Hypothalamus (tissue), 51 donors: Measurements from ENCODE around the gene LRMDA.
"Not testable (repeated sequence)": the region's sequence is repeated elsewhere in the genome, so short reads cannot be mapped to it uniquely, and the experiment has no call there.

Source experiments
- DNase-seq, 51 donors: peaks; one replicate each; lab custom pipeline; 2025; lab: John Stamatoyannopoulos, UW

Gene LRMDA

DNA sequence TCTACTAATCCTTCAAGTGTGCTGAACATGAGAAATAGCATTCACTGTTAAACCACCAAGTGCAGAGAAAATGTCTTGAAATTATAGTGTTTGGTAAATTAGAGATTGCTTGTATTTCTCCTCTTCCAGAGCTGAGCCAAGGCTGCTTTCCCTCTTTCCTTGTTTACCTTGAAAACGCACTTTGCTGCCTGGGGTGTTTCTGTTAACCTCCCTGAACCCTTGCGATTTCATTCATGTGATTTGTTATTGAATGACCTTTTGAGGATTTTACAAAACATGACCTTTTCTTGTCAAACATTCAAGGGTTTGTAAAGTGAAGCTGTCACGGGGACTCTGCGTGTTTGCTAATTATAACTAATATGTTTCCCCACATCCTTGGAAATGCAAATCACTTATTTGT, 169.4 kb downstream of the LRMDA start:
- no peak for DNase-seq

DNA sequence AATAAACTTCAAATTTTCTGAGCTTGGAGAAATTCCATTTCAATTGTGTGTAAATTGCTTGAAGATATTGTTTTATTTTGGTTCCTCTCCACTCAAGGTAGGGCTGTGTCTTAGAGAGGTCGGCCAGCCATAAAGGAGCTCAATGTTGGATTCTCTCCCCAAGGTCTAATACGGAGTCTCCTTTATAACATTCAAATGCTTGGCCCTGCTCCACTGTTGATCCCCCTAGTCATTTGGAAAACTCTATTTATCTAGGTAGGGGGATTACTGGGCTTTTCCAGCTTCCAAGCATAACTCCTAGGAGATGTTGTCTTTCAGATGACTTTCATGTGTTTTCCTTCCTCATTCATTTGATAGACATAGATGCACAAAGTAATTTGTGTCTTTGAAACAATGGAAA, 170.9 kb downstream of the LRMDA start:
- no peak for DNase-seq

DNA sequence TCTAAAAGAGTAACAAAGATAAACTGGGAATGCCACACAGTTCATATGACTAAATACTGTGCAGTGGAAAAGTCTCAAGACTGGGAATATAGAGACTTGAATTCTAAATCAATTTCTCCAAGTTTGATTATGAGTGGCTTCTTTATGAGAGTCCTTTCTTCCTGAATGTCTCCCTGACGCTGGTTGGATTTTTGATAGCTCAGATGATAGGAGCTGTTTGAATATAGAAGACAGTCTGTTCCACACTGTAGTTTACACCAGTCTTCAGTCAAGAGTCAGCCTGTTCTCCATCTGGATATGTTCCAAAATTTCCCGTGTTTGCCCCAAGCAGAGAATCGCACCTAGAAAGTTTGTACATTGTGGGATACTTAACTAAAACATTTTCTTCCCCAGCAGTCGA, 173.7 kb downstream of the LRMDA start:
- DNase-seq: no peak

DNA sequence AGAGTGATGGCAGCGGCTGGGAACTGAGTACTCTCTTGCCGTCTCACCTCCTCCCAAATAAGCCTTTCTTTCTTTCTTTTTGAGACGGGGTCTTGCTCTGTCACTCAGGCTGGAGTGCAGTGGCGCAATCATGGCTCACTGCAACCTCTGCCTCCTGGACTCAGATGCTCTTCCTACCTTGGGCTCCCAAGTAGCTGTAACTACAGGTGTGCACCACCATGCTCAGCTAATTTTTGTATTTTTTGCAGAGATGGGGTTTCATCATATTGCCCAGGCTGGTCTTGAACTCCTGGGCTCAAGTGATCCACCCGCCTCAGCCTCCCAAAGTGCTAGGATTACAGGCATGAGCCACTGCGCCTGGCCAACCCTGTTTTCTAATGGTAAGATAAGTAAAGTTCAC, 174.4 kb downstream of the LRMDA start:
- not testable (repeated sequence) for DNase-seq

DNA sequence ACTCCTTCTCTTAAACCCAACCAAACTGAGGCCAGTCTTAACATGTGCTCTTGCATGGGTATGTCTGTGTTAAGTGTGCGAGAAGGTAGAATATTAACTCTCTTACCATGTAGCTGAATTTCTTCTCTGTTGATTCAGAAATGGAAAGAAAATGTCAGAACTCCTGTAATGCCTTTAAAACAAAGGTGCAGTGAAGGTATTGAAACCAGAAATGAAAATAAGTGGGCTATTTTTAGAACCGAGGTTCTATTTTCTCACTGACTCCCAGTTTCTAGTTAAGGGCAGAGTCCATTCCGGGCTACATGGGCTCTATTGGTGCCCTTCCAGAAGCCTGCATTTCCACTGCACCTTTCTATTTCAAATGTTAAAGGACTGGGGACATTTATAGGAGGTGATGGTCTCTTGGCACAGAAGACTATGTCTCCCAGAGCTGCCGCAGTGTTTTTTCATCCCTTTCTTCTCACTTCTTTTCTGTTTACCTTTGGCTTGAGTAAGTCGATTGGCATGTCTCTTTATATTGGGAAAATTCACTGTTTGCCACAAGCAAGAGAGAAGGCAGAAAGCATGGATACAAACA, 174.9 kb downstream of the LRMDA start:
- no peak for DNase-seq

DNA sequence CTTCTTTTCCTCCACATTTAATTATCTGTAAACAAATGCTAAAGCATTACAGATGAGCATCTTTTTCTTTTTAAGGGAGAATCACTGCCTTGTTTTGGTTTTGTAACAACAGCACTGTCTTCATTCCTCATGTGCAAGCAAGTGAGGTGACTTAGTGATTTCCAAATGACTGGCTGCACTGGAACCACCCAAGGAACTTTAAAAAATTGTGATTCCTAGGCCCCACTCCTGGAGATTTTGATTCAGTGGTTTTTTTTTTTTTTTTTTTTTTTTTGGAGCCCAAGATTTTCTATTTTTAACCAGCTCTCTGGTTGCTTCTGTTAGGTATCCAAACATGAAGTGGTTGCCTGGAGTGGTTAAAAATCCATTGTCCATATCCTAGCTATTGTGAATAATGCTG, 176.2 kb downstream of the LRMDA start:
- DNase-seq: no peak

DNA sequence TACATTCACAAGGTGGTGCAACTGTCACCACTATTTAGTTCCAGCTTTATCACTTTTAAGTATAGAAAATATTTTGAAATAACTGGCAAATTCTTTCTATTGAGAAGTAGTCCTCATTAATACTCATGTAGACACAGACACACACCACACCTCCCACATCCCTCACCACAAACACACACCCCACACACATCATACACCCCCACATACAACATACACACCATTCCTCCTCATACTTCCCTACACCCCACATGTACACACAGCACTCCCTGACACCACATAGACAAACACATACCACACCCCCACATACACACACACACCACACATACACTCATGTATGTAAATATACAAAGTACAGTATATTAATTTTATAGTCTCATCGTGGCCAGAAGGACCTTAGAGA, 178.8 kb downstream of the LRMDA start:
- DNase-seq: no peak

DNA sequence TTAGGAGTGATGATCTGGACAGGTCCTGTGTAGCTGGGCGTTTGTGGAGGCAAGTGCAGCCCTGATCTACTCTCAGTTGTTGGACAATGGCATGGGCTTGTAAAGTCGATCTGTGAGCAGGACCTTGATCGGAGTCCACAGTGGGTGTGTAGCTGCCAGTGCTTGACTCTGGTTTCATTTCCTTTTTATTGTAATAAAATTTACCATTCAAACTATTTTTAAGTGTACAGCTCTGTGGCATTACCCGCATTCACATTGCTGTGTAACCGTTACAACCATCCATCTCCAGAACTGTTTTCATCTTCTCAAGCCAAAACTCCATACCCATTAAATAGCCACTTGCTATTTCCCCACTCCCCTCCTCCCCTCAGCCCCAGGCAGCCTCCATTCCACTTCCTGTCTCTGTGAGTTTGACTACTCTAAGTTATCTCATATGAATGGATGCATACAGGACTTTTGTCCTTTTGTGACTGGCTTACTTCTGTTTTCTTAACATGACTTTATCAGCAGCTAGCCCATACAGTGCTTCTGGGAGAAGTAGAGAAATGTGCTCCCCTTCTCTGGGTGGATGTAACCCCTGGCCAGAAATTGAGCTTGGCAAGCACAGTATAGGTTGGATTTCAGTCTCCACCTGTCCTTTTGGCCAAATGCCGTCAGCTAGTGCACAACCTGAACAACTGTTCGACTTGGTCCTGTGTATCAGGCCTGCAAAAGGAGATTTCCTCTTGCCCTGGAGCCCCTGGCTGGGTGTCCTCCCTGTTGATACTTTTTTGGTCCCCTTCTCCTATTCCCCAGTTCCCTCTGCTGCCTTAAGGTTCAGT, 180.0 kb downstream of the LRMDA start:
- DNase-seq: no peak

DNA sequence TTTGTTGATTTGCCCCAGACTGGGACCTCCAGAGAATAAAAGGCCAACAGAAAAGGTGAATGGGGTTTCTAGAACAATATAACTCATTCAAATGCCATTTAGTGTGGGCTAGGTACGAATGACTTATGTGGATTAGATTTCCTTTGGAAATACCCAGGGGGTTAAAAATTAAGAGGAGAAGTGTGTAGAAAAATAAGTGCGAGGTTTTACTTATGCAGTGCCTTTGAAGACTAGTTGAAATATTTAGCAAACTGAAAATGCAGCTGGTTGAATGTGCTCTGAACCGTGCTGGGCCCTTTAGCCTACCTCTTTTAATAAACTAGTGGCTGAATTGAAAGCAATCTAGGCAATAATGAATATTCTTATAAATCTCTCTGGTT, 180.6 kb downstream of the LRMDA start:
- no peak for DNase-seq

DNA sequence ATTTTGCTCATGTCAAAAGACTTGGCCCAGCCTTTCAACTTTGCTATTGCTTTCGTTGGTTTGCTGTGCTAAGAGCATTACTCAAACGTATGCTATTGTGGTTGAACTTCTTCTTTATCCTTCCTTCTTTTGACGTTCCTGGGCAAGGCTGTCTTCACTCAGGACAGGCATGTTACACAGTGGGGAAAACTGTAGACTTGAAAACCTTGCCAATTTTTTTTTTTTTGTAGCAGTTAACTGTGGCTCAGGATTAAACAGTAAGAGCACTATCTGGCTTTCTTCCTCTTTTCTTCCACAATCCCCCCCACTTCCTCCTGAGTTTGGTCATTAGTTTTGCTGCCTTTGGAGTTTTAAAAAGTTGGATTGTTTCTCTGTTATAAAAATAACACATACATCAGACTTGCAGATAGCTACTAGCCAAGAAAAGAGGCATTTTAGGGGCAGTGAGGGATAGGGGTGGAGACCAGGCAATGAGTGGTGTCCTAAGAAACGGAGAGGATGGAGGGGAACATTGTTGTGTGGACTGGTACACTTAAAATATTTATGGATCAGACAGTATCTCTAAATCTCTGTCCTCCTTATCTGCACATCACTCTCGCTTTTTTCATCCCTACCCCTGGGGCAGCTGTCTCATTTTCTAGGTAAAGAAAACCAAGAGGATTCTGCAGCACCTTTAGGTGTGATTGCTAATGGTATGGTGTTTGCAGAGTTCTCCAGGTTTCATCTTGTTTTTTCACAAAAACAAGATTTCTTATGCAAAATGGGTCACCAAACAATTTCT, 181.7 kb downstream of the LRMDA start:
- peak in 1 of 51 donors; percentile 13 for DNase-seq

DNA sequence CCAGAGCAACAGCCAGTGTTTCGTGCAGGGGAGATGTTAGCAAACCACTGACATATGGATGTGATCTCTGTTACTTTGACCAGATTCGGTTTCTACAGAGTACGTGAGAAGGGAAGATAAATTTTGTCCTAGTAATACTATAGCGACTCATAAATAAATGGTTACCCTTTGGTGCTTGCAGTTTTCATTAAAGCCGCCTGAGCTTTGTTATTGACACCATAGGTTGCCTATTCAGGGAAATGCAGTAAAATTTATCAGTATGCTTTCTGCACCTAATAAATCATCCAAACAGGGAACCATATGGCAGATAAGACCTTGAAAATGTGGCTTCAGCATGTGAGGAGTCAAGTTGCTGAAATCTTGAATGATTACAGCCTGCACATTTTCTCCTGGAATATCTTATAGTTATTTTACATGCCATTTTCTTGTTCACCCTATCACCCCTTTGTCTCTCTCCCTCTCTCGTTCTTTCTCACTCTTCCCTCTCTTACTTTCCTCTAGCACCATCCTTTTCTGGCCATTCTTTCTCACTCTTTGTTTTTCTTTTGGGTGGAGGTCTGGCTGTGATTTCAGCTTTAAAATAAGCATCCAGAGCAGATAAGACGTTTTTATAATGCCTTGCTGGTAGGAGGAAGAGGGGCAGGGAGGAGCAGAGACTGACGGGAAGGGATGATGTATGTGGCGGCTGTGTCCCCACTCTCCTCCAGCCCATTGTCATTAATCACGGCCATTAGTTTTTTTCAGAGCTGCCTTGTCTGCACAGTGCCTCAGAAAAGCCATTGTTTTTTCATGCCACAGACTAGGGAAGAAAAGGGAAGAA, 182.5 kb downstream of the LRMDA start:
- DNase-seq: no peak

DNA sequence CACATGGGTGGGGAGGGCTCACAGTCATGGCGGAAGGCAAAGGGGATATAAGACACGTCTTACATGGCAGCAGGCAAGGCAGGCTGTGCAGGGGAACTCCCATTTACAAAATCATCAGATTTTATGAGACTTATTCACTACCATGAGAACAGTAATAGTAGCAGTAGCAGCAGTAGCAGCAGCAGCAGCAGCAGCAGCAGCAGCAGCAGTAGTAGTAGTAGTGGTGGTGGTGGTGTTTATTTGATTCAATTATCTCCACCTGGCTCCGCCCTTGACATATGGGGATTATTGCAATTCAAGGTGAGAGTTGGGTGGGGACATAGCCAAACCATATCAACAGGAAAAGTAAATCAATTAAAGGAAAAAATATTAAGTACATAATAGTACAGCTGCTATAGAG, 184.7 kb downstream of the LRMDA start:
- no peak for DNase-seq

DNA sequence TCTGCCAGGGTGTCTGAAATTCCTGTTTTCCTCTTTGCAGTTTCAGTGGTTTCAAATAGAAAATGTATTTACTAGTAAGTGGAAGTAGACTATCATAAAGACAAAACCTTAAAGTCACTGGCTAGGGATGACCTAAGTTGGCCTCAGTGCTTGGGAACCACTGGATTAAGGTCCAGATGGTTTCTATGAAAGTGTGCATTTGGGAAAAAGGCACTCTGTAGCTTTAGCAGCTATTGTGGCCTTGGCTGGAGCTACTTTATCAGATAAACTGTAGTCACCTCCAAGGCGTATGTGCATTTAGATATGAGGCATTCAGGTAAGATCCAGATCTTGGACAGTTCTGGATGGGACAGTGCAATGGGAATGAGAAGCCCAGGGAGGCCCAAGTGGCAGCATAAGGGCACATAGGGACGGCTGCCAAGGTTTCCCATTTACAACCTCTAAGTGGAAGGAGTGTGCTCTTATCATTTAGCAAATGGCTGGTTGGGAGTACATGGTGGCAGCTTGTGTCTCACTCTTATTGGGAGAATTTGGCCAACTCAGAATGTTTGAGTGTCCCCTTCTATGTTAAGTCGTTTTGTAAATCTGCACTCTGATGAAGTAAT, 185.6 kb downstream of the LRMDA start:
- DNase-seq: no peak

DNA sequence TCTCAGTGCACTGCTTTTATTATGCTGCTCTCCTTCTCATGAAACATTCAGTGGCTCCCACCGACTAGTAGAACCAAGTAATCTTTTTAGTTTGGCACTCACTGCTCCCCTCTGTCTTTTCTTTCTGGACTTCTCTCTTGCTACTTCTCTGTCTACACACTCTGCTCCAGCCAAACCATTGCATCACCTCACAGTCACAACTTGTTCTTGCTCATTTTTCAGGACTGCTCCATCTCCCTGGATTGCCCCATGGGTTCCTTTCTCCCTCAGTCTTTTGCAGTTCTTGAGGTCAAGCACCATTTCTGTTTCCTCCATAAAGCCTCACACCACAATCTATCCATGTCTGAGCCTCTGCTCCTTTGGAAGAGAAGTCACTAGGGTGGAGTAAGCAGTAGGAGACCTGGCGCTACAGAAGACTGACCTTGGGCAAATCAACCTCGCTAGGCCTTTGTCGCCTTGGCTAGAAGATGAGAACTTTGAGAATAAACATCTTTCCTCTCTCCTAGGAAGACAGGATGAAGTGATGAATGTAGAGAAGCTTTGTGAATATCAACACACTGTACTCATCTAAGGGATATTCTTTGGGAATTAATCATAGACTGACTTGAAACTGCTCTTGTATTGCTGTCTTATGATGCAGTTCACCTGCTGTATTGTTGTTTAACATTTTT, 186.2 kb downstream of the LRMDA start:
- no peak for DNase-seq

DNA sequence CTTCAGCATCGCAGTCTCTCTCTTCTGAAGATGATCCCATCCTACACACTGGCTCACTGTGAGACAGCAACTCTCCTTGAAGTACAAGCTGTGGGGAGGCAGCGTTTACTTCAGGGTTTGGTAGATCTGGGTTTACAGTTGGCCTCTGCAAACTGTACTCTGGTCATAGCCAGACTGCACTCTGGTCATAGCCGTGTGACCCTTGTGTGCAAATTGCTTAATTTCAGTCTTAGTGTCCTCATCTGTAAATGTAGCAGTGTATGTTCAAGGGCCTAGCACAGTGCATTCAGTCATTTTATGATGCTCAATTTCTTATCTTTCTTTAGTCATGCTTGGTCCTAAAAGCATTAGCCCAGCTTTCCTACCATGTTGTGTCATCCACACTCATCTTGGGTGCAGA, 188.2 kb downstream of the LRMDA start:
- no peak for DNase-seq

DNA sequence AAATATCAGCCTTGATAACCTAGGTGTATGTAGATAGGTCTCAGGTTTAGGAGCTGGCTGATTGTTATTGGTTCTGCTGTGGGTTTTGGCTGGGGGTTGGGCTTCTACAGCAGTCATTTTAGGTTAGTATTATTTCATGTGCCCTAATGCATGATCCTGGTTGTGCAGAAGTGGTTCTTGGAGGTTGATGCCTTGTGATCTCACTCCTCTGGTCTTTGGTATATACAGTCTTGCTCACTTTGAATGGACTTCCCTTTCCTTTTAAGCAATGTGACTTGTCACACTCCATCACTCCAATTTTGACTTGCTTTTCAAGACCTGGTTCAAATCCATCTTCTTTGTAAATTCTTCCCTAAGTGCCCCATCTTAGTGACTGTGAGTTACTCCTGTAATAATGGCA, 188.9 kb downstream of the LRMDA start:
- no peak for DNase-seq

DNA sequence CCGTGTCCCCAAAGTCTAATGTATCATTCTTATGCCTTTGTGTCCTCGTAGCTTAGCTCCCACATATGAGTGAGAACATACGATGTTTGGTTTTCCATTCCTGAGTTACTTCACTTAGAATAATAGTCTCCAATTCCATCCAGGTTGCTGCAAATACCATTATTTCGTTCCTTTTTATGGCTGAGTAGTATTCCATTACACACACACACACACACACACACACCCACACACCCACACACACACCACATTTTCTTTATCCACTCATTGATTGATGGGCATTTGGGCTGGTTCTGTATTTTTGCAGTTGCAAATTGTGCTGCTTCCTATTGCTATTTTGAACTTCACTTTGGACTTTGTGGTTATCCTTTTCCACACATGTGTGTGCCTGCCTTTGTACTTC, 189.6 kb downstream of the LRMDA start:
- DNase-seq: not testable (repeated sequence)

DNA sequence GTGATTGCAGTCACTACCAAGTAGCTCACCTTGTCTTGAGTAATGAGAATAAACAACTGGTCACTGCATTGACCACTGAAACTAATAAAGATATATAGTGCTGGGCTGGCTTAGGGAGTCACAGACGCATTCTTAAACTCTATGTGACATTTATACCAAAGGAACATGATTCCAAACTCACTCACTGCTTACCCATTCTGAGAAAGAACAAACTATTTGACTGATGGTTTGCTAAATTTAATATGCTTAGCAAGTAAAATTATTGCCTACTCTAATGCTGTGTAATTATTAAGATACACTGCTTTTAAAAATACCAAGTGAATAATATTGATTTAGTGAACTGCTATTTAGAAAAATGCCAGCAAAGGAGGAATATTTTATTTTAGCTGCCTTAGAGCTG, 191.1 kb downstream of the LRMDA start:
- DNase-seq: no peak

DNA sequence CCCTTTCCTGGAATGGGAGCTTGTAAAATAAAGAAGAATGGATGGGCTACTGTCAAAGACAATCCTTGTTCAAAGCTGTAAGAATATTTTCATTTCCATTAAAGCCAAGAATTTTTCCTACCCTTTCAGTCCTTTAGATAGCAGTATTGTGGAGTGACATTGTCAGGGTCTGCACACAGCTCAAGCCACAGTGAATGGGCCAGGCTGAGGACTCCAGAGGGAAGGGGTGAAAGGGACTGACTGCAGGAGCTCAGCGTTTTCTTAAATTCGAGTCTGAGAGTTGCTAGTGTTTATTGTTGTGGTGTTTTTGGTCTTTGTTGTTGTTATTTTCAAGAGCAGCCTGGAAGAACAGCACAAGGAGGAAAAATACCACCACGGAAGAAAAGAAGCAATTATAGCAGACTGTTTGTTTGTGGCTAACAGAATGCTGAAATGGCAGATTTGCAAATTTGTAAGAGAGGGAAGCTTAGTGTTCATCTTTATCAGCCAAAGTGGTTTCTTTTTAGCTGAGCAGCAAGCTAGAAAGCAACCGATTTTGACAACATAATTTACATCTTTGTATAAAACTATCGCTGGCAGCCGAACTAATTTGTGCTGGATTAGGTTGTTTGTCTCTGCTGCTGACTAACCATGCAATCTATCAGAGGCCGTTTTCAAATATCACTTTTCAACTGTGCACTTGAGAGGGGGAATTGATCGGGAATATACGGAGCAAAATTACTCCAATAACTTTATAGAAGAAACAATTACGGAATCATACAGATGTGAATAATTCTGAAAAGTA, 192.1 kb downstream of the LRMDA start:
- DNase-seq: peak in 3 of 51 donors; percentile 7 to 15 (median 10)
